SHP77 (cell line): ENCODE results near the gene TMEM245.
"Not testable (repeated sequence)": the region's sequence is repeated elsewhere in the genome, so short reads cannot be mapped to it uniquely, and the experiment has no call there.

ENCODE experiments used
- DNase-seq, 2 experiments: peaks; one replicate each; lab custom pipeline; 2025; lab: John Stamatoyannopoulos, UW

TMEM245 gene

DNA sequence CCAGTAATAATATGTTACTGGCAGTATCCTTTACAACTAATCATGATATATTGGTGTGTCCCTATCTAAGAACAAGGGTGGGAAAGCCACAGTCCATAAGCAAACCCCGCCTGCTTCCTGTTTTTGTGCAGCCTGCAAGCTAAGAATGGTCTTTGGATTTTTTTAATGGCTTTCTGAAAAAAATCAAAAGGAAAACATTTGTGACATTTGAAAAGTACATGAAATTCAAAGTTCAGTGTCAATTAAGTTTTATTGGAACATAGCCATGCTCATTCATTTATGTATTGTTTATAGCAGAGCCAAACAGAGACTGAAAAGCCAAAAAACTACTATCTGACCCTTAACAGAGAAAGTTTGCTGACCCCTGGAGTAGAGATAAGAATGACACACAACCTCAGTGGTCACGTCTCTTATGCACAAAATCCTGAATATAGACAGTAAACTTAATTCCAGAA lies 12.8 kb upstream of the TMEM245 start:
- DNase-seq = no peak

DNA sequence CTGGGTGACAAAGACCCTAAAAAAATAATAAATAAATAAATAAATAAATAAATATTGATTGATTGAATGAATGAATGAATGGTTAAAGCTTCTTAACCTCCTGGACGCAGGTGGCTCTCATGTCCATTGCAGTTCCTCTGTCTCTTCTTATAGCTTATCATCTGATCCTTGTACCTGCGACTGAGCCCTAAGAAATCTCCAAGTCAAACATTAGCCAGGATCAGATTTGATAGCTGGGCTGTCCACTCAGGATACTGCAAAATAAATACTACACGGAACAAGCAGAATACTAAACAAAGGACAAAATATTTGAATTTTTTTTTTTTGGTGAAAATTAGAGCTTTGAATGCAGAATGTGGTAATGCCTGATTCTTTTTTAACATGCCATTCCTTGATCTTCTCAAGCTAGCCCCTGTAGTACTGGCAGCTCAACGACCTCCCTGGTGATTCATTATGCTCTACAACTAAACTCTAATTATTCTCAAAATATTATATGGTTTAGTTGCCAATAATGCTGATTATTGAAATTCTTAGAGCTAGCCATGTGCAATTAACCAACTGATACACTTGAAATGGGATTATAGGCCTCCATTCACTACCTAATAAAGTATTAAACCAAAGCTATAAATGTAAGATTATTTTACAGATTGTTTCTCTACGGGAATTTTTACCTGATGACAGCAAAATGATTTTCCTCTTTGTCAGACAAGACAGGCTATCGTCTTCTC lies 9.9 kb upstream of the TMEM245 start:
- no peak for DNase-seq

DNA sequence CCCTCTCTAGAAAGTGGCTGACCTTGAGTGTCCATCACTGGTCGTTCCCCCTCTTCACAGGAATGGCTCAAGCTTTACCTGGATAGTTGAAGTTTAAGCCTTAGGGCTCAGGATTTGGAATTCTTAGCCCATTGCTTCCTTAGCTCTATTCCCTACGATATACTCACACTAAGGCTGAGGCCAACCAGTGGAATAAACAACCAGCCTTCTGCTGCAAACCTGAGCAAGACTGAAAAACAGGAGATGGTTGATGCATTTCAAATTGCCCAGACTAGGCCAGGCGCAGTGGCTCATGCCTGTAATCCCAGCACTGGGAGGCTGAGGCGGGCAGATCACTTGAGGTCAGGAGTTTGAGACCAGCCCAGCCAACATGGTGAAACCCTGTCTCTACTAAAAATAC lies 6.9 kb upstream of the TMEM245 start:
- not testable (repeated sequence) for DNase-seq

DNA sequence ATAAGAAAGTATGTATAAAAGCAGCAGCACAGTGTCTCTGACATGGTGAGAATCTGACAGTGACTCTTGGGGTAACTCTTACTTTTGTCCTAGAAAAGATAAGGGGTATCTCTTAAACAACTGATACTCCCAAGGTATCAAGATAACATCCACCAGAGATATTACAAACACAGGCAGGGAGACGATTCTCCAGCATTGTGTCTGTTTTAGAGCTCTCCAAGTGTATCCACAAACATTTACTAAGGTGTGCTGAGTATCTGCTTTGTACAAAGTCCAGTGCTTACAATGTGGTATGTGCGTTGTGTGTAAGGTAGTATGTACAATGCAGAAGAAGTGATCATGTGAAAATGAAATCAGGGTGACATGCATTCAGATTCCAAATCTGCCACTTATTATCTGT lies 4.4 kb upstream of the TMEM245 start:
- DNase-seq = no peak

DNA sequence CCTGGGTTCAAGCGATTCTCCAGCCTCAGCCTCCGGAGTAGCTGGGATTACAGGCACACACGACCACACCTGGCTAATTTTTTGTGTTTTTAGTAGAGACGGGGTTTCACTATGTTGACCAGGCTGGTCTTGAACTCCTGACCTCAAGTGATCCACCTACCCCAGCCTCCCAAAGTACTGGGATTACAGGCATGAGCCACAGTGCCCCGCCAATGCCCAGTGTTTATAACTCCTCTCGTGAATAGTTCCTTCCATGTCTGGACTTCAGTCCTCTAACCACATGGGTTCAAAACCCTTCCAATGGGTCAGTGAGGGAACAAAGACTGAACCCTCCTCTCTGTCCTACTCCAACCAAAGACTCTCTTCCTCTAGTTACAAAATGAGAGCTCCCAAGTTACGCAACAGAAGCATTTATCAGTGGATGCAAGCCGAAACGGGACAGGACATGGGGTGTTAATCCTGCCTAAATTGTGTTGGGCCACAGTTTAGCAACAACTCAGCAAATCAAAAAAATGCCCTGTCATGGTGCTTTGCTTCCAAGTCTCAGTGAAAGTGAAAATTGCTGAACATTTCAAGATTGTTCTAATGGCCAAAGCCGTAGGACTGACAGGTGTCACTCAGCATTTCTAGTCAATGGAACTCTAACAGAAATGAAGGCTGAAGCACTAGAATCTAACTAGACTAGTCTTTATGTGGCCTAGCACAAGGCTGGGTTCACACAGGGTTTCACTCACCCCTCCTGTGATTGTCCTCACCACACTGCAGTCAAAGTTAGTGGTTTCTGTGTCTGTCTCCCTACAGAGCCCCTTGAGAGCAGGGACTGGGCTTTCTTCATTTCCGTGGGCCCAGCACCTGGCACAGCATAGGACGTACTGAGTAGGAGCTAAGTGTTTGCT lies 3.2 kb upstream of the TMEM245 start:
- no peak for DNase-seq

DNA sequence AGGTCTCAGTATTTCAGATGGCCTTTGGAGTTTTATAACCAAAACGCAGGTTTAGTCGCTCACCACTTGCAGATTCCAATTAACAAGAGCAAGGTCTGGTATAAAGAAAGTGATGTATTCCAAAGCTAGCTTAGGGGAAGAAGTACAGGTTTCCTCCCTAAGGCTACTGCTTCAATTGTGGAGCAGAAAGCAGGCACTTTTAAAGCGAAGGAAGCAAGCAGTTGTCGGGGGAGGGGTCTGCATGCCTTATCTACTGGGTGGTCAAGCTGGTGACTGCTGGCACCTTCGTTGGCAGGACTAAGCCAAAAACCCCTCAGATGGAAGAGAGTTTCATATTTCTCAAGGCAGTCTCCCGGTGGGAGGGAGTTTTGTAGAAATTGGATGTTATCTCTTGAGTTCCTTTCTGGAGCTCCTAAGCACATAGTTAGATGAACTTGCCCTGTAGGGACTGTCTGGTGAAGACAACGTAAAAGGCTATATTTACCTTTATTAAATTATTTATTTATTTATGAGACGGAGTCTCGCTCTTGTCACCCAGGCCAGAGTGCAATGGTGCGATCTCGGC lies 1.6 kb upstream of the TMEM245 start:
- DNase-seq = no peak

DNA sequence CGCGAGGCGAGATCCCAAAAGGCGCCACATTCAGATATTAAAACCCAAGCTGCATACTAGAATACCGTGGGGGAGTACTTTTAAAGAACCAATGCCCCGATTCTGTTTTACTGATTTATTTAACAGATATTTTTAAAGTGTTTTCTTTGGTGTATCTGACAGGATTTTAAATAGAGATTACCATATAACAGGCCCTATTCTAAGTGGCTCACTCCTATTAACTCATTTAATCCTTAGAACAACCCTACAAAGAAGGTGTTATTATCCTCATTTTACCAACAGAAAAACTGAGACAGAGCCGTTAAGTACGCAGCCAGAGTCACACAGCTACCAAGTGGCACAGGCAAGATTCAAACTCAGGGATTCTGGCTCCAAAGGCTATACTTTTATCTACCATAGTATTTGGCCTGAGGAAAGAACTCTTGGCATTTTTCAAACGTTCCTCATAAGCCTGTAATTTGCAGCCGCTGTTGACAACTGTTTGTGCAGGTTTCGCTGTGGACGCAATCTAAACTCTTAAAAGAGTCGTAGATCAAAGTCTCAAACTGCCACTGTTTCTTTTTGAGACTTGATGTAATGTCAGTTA lies 550 bp upstream of the TMEM245 start:
- no peak for DNase-seq

DNA sequence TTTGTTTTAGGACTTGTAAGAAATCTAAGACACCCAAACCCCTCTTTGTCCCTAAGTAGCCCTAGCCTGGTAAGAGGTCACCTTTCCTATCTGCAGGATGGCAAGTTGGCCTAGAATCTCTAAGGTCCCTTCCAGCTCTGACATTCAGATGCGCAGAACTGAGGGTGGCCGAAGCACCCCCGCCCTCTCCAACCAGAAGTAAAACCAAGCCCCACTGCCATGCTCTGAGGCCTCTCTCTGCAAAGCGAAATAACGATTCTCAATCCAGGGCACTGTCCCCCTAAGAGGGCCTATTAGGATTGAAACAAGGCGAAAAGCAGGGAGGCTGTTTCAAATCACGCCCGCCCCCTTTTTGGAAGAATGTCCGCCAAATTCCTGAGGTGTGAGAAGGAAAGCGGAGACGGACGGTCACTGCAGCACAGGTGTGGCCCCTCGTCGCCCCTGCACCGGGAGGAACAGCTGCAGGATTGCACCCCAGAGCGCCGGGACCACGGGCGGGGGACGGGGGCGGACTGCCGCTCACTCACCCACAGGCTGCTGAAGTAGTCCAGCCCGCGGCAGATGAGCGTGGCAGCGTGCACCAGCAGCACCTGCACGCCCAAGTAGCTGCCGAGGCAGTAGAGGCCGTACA lies 824 bp downstream of the TMEM245 start:
- DNase-seq = no peak

DNA sequence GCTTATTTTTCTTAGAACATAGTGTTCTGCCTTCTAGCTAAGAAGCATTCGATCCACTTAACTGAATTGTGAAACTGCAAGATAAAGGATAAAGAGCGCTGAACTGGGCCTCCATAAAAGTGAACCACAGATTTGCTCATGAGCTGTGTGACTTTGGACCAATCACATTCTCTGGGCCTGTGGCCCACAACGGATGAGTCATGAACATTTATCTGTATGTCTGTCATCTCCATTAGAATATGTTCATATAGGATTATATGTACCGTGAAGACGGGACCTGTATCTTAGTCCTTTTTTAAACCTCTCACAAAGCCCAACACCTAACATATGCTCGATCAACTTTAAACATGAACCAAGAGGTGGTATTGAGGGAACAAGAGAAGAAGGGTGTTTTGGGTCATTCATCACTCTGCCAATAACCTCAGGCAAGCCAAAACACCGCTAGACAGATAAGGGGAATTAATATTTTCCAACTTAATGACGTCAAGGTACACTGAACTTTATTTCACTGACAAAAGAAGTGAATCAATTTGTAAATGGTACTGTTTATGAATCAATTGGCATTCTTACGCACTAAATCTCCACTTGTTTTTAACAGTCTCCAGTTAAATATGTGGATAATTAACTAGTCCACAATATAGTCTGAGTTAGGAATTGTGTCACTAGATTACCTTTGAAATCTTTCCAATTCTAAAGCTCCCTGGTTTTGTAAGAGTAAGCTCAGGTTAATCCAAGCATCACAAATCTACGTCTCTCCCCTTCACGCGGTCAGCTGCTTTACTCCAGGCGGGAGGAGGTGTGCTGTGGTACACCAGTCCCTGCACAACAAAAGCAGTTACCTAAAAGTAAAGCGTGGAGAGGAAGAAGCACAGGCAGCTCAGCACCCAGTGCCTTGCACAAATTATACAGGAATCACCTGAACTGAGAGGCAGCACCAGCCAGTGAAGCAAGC lies 1.6 kb downstream of the TMEM245 start:
- DNase-seq = no peak

DNA sequence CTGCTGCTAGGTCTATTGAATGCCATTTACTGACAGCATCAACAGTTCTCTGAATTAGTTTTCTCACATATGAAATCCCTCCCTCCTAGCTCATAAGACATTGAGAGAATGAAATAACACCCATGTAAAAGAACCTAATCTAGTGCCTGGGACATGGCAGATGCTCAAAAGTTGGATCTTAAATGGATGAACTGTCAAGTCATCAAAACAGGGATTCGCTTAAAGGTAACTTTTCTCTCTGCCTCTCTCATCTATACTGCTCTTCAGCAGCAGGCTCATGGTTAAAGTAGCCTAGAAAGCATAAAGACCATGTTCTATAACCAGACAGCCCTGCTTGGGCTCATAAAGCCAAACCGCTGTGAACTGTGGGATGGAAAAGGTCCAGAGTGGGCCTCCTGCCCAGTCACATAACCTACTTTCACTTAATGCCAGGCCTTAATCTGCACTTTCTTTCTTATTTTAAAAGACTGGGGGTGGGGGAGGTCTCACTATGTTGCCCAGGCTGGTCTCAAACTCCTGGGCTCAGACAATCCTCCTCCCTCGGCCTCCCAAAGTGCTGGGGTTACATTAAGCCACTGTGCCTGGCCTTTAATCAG lies 3.7 kb downstream of the TMEM245 start:
- DNase-seq = no peak

DNA sequence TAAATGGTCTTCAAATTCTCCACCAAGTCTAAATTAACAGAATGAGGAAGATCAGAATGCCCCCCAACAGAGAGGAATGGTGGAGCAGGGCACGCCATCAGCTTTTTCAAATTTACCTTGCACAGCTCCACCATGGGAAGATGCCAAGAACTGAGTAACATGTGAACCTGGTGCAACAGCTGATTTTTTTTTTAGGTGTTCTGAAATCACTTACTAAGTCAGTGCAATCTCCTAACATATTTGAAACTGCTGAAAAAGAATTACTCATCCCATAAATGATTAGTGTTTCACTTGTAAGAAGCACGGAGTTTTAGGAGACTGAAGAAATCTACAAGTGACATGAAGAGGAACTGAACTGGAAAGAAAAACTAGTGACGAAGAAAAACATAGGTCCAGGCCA lies 5.1 kb downstream of the TMEM245 start:
- no peak for DNase-seq

DNA sequence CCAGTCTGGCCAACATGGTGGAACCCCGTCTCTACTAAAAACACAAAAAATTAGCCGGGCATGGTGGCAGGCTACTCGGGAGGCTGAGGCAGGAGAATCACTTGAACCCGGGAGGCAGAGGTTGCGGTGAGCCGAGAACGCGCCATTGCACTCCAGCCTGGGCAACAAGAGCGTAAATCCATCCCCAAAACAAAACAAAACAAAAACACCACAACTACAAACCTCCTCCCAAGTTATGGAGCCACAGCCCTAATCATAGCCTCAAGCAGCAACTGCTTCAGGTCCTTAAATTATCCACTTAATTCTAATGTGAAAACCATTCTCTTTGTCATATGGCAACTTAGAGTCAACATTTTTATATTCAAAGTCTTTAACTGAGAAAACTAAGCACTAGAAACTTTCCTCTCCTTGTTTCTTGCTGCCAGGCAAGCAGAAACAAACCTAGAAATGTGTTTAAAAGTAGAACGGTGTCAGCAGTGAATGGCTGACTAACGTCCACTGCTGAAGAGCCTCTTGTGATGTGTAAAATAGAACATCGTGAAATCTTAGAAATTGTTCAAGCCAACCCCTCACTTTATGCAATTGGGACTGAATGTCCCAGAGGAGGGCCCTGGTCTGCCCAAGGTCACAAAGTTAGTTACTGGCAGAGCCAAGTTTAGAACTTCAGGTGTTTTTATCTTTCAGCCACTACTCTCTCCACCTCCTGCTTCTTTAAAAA lies 5.7 kb downstream of the TMEM245 start:
- DNase-seq = no peak

DNA sequence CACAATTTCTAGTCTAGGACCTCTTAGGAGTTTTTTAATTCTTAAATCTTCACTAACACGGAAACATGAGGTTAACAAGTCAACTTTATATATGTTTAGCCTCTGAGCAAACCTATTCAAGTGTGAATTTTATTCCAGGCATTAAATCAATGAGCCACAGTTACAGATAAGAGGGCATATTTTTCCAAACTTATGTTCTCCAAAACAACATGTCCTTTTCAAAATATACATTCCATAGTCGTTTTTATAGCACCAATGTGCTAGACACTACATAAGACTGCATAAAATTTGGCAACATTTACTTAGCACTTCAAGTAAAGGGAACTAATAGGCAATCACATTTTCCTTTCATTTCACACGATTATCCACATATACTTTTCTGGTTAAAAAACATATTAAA lies 6.5 kb downstream of the TMEM245 start:
- DNase-seq = no peak

DNA sequence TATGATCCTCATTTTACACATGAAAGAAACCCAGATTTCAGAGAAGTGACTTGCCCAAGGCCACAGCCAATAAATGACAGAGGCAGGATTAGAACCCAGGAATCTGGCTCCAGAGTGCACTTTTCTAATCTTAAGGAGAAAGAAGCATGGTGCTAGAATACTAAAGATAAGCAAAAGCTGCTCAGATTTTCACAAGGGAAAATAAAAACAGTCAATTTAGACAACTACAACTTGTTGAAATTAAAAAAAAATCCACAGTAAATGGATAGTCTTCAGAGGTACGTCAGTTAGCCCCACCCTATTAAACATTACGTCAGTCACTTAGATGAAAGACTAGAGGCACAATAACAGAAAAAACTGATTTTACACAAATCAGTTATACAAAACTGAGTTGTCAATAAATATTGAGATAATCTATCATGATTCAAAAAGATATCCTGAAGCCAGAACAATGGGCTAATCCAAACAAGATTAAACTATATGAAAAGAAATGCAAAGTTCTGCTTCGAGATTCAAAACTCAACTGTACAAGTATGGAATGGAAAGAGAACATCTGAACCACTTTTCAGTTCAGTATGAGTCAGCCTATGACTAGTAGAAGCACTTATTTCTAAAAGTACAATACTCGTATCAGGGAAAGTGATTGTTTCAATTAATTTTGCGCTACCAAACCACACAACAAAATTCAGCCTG lies 9.3 kb downstream of the TMEM245 start:
- no peak for DNase-seq

DNA sequence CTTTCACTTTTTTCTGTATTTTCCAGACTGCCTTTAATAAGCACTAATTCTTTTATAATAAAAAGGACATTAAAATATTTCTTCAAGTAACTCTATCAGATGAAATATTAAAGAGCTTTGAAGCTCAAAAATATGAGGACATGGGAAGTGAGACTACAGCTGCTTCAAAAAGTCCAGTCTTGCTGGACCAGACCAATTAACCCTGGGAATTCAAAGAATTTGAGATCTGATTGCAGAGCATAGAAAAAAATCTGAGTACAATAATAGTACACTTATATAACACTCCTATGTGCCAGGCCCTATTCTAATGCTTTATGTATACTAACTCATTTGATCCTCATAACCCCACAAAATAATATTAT lies 9.8 kb downstream of the TMEM245 start:
- no peak for DNase-seq

DNA sequence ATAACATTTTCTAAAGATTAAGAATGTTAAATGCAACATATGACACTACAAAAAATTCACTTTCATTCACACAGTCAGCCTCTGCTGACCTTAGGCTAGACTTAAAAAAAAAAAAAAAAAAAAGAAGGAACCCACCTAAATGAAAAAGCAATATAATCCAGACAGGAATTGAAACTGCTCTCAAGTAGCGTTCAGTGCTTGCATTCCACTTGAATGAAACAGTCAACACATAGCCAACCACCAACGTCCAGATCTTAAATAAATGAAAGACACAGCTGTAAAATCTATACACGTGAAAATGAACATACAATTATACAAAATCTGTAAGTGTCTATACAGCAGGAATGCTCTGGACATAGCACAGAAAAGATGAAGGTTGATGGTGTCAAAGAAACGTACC lies 11.4 kb downstream of the TMEM245 start:
- no peak for DNase-seq

DNA sequence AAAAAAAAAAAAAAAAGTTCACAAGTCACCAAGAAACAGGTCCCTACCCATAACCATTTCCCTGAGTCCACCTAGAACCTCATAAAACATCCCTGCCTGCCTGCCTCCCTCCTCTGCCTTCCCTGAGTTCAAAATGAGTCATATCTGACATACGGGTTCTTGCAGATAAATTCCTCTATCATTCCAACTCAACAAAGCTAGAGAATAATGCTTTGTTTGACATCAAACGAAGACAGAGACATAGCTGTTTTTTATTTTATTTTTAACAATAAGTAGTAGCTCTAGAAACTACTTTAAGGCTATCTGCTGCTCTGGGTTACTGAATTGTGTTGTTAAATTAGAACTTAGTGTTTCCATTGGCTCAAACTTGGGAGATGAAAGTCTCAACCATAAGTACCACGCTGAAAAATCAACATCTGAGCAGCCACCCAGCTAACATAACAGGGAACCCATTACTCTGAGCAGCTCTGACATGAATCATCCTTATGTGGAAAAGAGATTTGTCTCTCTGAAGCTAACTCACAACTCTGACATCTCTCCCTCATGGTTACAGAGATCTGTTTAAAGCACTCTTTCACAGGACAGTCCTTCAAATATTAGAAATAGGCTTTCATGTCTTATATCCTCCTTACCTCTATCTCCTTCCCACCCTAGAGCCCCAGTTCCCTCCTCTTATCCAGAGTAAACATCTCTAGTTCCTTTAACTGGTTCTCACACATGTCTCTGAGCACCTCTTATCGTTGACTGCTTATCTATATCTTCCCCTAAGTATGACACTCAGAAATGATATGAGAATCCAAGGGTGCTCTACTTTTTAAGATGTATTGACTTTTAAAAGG lies 12.1 kb downstream of the TMEM245 start:
- DNase-seq = no peak

DNA sequence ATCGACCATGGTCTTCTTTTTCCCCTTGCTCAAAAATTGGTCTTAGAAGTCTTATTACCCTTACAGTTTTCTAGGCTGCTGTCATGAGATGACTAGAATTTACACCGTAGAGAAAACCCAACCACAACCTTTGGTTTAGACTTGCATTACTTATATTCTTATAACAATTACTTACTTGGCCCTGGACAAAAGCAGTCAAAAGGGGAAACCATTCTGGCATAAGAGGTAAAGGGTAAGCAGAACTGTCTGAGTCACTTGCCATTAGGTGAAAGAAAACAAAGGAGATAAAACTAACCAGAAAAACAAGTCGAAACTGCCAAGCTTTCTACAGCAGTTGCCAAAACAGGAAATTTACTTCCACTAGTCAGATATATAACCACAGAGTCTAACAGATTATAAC lies 17.9 kb downstream of the TMEM245 start:
- DNase-seq = no peak
